ENCODE results near the gene APRT. TPM values are rescaled to one million over a fixed set of nuclear protein-coding genes. Genes with fewer than 3 reads are reported as not detected.

Gene APRT
- total and polyA plus RNA-seq, 9 of the 15 experiments (the other 6 are each of a cell fraction or from before 2014, with no cell fraction given) = 41.7 to 409 (median 146) TPM

- FAIRE-seq (no peak), ATAC-seq (no peak), DNase-seq (ENCODE audit: extremely low read depth in 1 of 4, low spot score in 3 of 4) (no peak)
- no peaks in the 10 kb centered on the region for H3K9me3 ChIP-seq (replicated peaks; ENCODE audit: control insufficient read depth, insufficient read depth, low read depth, low read length)
- H3K27ac ChIP-seq (ENCODE audit: extremely low read depth, low read depth, low read length) = no peak overlapping the region
- H3K9me1 ChIP-seq (ENCODE audit: control insufficient read depth, insufficient read depth, low read length) = no peaks in the 10 kb centered on the region
- in situ Hi-C loops (cut with MboI) = no loop called here
- H4K20me1 ChIP-seq (replicated peaks; ENCODE audit: control insufficient read depth, insufficient read depth, low read length) = no peaks in the 10 kb centered on the region
- H2AFZ ChIP-seq (ENCODE audit: low read depth, low read length) = no peak overlapping the region
- ChIA-PET POLR2A (no interaction called here), CTCF (ENCODE audit: low intra/inter-chr PET ratio) (no interaction called here)
- H3K79me2 ChIP-seq (ENCODE audit: control insufficient read depth, insufficient read depth, low read length) = no peaks in the 10 kb centered on the region
- no peak overlapping the region for H3K9ac ChIP-seq (ENCODE audit: insufficient read depth in 1 of 2, low read depth in 2 of 2, low read length in 2 of 2)
- H3K27me3 ChIP-seq (ENCODE audit: control insufficient read depth in 2 of 2, insufficient read depth in 2 of 2, low read length in 2 of 2) = no peaks in the 10 kb centered on the region
- BruUV-seq (replicated peaks) = no TSS peak
- H3K4me2 ChIP-seq (ENCODE audit: insufficient read depth, low read length) = no peak overlapping the region
- H3K4me3 ChIP-seq = no peak overlapping the region
- intact Hi-C loops (cut with micrococcal nuclease) = no loop called here
- H3K36me3 ChIP-seq (ENCODE audit: control insufficient read depth, insufficient read depth, low read length) = no peaks in the 10 kb centered on the region; the same call in 2 of the 3 replicates
- peaks cover 0 to 35% of the 10 kb centered on the region in 2 experiments; a peak in 2 of 5 replicates for H3K4me1 ChIP-seq (replicated peaks in 1 of 2; ENCODE audit: control insufficient read depth in 2 of 2, insufficient read depth in 2 of 2, low read length in 2 of 2)
- WGBS (ENCODE audit: insufficient coverage, low coverage, missing lambda C conversion rate) = 61% methylated on average over 7 of the region's 11 CpGs
- TF ChIP-seq ATF3 (IDR thresholded peaks at IDR 0.05) (no peak), ATF3 (CRISPR knock-in tag; conservative IDR thresholded peaks at IDR 0.05) (no peak), NCOA4 (IDR thresholded peaks at IDR 0.05; ENCODE audit: partially characterized antibody) (no peak), HCFC1 (IDR thresholded peaks at IDR 0.05; ENCODE audit: low read depth, low read length) (no peak), ETS1 (conservative IDR thresholded peaks at IDR 0.05; ENCODE audit: control insufficient read depth, low read depth, low read length) (no peak), SRSF3 (IDR thresholded peaks at IDR 0.05; ENCODE audit: insufficient read depth, low read length) (no peak), ZNF263 (CRISPR knock-in tag; IDR thresholded peaks at IDR 0.05; ENCODE audit: borderline replicate concordance) (no peak), MCM3 (IDR thresholded peaks at IDR 0.05) (no peak), SMARCB1 (IDR thresholded peaks at IDR 0.05; ENCODE audit: insufficient read length, low read depth) (no peak), ZNF592 (IDR thresholded peaks at IDR 0.05) (no peak), PYGO2 (tag; IDR thresholded peaks at IDR 0.05) (no peak), ZC3H11A (IDR thresholded peaks at IDR 0.05; ENCODE audit: low read depth, low read length) (no peak), ZNF707 (CRISPR knock-in tag; conservative IDR thresholded peaks at IDR 0.05) (no peak), ID3 (CRISPR knock-in tag; IDR thresholded peaks at IDR 0.05) (no peak), ID3 (tag; IDR thresholded peaks at IDR 0.05) (no peak)
Measured at GRCh38 chr16:88835383-88835782, 23.7 kb upstream of the APRT start.
